ENCODE measurements around the gene C16orf96. TPM values are rescaled to one million over a fixed set of nuclear protein-coding genes. Genes with fewer than 3 reads are reported as not detected.

The C16orf96 gene
- polyA plus RNA-seq, 3 donors, result 0.16 to 0.27 (median 0.24) TPM

DNA sequence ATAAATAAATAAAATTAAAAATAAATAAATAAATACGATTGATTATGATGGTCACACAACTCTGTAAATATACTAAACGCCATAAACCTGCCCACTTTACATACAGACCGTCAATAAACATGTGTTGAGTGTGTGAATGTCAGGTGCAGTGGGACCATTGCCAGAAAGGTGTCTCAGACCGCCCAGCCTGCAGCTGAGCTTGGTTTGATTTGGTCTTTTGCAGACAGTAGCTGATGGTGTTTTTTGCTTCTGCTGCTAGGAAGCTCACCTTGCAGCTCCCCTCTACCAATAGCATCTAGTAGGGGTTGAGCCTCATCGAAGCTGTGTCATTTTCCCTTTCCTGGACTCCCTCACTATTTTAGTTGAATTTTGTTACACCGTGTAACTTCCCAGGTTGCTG is 35.1 kb downstream of the C16orf96 start:
- DNase-seq (ENCODE audit: extremely low read depth in 1 of 11, low read depth in 9 of 11, low spot score in 4 of 11), result no peak

DNA sequence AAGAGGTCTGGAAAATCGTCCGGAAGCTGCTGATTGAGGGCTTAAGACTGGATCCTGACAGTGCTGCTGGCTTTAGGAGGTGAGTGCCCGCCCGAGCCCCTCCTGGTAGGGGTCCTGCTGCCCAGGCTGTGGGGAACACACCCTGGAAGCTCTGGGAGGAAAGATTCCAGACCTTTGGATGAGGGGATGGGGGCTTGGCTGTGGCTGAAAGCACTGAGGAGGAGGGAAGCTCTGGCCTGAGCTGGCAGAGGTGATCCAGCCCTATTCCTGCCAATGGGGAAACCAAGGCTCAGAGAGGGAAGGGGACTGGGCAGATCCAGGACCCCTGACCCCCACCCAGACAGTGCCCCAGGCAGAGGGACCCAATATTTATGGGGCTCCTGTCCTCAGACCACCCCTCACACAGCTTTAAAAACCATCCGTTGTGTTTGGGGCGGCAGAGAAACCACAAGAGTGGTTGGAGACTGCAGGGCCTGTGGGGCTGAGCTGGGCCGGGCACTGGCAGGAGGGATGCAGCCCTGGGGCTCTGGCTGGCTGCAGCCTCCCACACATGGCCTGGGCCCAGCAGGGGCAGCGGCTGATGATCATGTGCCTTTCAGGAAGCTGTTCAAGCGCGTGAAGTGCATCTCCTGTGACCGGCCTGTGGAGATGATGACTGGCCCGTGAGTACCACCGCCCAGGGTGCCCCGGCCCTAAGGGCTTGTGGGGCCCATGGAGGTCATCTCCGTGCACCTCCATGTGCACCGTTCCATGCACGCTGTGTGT is 35.7 kb downstream of the C16orf96 start:
- no peak for DNase-seq (ENCODE audit: extremely low read depth in 1 of 11, low read depth in 9 of 11, low spot score in 4 of 11)

DNA sequence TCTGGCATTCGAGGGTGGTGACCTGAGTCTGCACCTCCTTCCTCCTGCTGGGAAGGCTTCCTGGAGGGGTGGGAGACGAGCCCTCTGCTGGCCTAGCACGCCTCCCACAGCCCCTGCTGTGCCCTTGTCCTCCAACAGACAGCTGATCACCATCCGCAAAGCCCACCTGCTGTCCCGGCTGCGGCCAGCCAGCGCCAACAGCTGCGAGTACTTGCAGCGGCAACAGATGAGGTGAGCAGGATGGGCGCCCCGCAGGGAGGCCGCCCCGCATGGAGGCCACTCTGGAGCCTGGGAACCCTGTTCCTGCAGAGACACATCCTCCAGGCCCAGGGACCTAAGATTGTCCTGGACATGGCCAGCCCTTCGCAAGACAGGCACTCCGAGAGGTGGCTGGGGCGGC is 36.9 kb downstream of the C16orf96 start:
- DNase-seq (ENCODE audit: extremely low read depth in 1 of 11, low read depth in 9 of 11, low spot score in 4 of 11), result no peak

DNA sequence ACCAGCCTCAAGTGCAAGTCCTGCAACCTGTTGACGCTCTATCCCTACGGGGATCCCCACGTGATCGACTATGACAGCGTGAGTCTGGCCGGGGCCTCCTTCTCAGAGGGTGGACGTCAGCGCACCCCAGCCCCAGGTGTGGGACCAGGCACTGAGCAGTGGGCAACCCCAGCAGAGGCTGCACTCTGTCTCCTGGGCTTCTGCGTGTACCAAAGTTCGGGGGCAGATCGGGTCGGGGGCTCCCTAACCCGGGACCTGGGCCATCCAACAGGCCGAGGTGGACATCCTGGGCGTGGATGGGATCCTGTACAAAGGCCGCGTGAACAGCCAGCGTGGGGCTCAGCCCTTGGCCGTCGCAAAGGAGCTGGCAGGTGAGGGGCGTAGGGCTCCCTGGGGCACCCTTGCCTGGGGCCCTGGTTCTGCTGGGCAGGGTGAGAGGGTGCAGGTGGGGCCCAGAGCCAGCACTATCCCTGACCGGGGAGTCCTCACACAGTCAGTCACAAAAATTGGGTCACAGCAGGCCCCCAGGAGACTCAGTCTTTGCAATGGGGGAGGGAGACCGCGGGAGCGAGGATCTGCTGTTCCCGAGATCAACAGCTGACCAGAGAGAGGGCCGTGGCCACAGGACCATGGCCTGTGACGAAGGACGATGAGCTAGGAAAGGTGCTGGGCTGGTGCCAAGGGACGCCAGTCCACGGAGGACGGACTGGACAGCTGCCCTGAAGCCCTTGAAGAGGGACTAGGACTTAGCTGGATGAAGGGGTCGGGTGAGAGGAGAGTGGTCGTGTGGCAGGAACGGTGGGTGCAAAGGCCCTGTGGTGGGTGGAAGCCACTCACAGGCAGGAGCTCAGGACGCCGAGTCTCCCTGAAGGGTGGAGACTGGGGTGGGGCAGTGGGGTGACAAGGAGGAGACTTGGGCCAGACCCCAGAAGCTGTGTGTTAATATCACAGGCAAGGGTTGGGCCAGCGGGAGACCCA is 38.6 kb downstream of the C16orf96 start:
- no peak for DNase-seq (ENCODE audit: extremely low read depth in 1 of 11, low read depth in 9 of 11, low spot score in 4 of 11)

GRCh38 chr16:4597174-4597573 is 41.0 kb downstream of the C16orf96 start:
- no peak for DNase-seq (ENCODE audit: extremely low read depth in 1 of 11, low read depth in 9 of 11, low spot score in 4 of 11)

DNA sequence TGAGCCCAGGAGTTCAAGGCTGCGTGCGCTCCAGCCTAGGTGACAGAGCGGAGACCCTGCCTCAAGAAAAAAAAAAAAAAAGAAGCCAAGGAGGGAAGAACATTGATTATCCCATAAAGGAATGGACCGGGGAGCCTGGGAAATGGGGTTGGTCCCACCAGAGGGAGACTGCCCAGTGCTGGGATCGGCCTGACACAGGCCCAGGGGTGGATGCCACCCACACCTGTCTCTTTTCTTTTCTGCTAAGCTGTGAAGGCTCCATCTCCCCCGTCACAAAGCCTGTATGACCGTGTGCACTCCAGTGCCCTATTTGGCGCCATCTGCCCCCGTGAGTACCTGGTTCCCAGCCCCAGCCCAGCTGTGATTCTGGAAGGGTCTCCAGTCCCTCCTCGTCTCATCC is 42.9 kb downstream of the C16orf96 start:
- no peak for DNase-seq (ENCODE audit: extremely low read depth in 1 of 11, low read depth in 9 of 11, low spot score in 4 of 11)

GRCh38 chr16:4599545-4599944 is 43.4 kb downstream of the C16orf96 start:
- no peak for DNase-seq (ENCODE audit: extremely low read depth in 1 of 11, low read depth in 9 of 11, low spot score in 4 of 11)

GRCh38 chr16:4601036-4601863 is 45.1 kb downstream of the C16orf96 start:
- DNase-seq (ENCODE audit: extremely low read depth in 1 of 11, low read depth in 9 of 11, low spot score in 4 of 11), result no peak

GRCh38 chr16:4601864-4602186 is 45.7 kb downstream of the C16orf96 start:
- DNase-seq (ENCODE audit: extremely low read depth in 1 of 11, low read depth in 9 of 11, low spot score in 4 of 11), result no peak

DNA sequence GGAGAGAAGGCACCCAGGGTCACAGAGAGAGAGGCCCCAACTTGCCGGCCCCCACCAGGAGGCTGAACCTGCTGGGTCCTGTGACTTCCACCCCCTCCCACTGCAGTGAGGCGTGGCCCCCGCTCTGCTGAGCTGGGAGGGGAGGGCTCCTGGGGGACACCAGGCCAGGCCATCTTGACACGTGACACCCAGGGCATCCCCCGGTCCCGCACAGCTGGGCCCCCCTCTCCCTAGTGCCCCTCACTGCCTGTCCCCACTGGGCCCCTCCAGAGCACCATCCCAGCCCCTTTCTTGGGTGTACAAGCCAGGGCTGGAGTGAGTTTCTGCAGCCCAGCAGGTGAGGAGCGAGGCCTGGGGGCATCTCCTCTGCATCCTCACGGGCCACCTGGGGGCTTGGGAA is 46.2 kb downstream of the C16orf96 start:
- DNase-seq (ENCODE audit: extremely low read depth in 1 of 11, low read depth in 9 of 11, low spot score in 4 of 11), result no peak

GRCh38 chr16:4603624-4604170 is 47.6 kb downstream of the C16orf96 start:
- DNase-seq (ENCODE audit: extremely low read depth in 1 of 11, low read depth in 9 of 11, low spot score in 4 of 11), result no peak

- DNase-seq (ENCODE audit: extremely low read depth in 1 of 11, low read depth in 9 of 11, low spot score in 4 of 11), result no peak
Measured at GRCh38 chr16:4604401-4604800, 48.3 kb downstream of the C16orf96 start.

DNA sequence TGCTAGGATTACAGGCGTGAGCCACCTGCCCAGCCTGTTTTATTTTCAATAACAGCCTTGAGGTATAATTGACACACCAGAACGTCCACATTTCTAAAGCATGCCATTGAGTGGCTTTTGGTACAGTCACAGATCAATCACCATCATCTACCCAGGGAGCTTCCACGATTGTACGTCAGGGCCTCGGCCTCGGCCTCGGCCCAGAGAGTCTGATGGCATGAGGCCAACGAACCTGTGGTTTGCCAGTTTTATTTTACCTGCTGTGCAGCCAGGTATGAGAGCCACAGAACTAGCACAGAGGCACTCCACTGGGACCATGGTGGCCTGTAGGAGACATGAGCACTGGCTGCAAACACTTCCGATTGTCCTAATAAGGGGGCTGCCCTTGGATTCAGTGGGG is 50.2 kb downstream of the C16orf96 start:
- DNase-seq (ENCODE audit: extremely low read depth in 1 of 11, low read depth in 9 of 11, low spot score in 4 of 11), result no peak

DNA sequence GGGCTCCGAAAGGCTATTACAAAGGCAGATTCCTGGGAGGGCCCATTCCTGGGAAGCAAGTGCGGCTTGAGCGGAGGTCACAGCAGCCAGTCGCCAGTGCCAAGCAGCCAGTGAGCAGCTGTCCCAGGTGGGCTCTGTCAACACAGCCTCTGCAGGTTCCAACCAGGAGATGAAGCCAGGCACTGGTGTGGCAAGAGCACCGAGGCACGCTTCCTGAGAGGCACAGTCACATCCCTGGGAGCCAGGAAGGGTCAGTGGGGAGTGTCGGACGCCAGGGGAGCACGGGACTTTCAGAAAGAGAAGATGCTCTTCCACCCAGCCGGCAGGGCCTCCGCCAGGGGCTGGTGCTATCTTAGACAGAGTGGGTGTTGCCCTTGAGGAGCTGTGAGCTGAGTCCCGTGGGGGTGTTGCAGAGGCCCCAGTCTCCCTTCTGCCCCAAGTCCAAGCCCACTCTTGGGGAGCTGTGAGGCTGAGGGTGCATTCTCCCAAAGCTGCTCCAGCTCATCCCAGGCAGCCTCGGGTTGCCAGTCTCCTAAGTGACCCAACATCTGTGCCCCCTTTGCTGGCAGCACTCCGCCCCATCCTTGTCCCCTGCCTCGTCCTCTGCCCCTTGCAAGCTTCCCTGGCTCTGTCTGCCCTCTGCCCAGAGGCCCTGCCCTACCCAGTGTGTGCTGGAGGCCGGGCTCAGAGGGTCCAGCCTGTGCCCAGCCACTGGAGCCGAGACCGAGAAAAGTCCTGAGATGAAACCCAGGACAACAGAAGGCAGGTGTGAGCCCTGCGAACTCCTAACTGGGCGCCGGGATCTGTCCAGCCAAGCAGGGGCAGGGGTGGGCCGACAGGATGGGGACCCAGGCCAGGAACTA is 51.9 kb downstream of the C16orf96 start:
- DNase-seq (ENCODE audit: extremely low read depth in 1 of 11, low read depth in 9 of 11, low spot score in 4 of 11), result no peak

- DNase-seq (ENCODE audit: extremely low read depth in 1 of 11, low read depth in 9 of 11, low spot score in 4 of 11), result no peak
Measured at GRCh38 chr16:4608704-4608980, 52.5 kb downstream of the C16orf96 start.

GRCh38 chr16:4609200-4610010 is 53.3 kb downstream of the C16orf96 start:
- DNase-seq (ENCODE audit: extremely low read depth in 1 of 11, low read depth in 9 of 11, low spot score in 4 of 11), result no peak

GRCh38 chr16:4610011-4611005 is 54.2 kb downstream of the C16orf96 start:
- DNase-seq (ENCODE audit: extremely low read depth in 1 of 11, low read depth in 9 of 11, low spot score in 4 of 11), result no peak
